Measurements from ENCODE around the gene ITSN2. TPM values are rescaled to one million over a fixed set of nuclear protein-coding genes. Genes with fewer than 3 reads are reported as not detected.
A peak's percentile ranks its signal among the peaks of the same experiment; 100 is the strongest.
"Not testable (repeated sequence)": the region's sequence is repeated elsewhere in the genome, so short reads cannot be mapped to it uniquely, and the experiment has no call there.

Gene ITSN2
- total RNA-seq = 10 to 100 TPM; 48.4 to 82.8 (median 54.0) TPM
- long read RNA-seq, donor 1, partial matches to known transcripts = 14 of 29 reads
- long read RNA-seq, donor 1, other reads (novel, unspliced or antisense) = 15 of 29 reads
- long read RNA-seq, donor 2, partial matches to known transcripts = 29 of 36 reads
- long read RNA-seq, donor 2, other reads (novel, unspliced or antisense) = 7 of 36 reads

DNA sequence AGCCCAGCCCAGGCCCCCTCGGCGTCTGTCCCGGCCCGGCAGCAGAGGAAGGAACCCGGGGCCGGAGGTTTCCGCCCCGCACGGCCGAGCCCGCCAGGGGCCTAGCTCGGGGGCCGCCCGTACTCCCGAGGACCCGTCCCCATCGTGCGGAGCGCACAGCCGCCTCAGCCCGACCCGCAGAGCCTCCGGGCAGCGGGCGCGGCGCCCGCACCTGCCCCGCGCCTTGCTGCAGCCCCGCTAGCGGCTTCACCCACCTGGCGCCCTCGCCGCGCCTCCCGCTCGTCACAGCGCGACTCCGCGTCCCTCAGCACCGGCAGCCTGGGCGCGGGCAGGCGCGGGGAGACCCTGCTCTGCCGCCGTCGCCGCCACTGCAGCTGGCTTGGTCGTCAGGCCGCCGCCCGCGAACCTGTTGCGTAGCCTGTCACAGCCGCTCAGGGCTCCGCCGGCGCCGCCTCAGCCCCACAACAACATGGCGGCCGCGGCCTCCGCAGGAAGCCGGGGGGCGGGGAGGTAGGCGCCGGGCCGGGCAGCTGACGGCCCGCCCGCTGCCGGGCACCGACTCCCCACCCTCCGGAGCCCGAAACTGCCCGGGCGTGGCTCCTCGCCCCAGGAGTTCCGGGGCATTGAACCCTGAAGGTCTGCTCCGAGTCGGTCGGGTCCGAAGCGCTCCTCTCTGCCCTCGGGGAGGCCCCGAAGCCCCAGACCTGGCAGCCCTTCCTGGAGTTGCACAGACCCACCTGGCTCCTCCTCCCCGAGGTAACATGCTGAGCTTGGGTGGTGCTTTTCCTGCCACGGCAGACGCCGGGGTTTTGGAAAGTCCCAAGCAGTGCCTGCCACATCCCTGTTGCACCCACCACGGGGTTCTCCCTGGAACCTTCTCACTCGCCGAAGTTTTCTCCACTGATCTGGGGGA is at the start of gene ITSN2:
TSS of gene ITSN2 (minus strand) at position 487 of the 913 bp plus-strand sequence. CDS start 32,454 bp downstream, outside the sequence.
- intact Hi-C loops (cut with DNase I, micrococcal nuclease) = no loop called here
- Histone ChIP-seq H3K9me3 (no peaks in the 10 kb centered on the region), H3K36me3 (ENCODE audit: low read depth) (no peaks in the 10 kb centered on the region), H3K4me1 (ENCODE audit: low read depth) (peaks cover 17% of the 10 kb centered on the region), H3K4me3 (peak within 1 kb of the TSS; percentile 98)
- DNase-seq (peak; percentile 88 to 91 (median 90)), ATAC-seq (peak; percentile 94)
- TF ChIP-seq CTCF (IDR thresholded peaks at IDR 0.05) = no peak

DNA sequence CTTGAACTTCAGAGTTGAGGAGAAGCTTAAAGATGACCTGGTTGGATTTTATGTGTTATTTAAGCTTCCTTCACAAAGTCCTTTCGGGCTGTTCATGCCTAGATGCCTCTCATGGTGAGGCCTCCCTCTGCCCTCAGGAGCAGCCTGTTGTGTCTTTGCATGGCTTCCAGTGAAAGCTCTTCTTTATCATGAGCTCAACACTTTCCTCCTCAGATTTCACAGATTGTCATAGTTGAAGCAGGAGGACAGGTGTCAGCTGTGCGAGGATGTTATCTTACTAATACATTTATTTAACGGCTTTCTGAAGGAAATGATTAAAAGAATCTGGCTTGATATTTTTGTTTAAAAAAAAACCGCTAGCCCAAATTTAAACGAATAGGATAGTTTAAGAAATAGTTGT is 48.8 kb upstream of the ITSN2 start:
- H3K4me3 ChIP-seq = no peak overlapping the region
- no peak for DNase-seq
- H3K36me3 ChIP-seq (ENCODE audit: low read depth) = no peaks in the 10 kb centered on the region
- TF ChIP-seq CTCF (IDR thresholded peaks at IDR 0.05) = no peak
- intact Hi-C loops (cut with DNase I, micrococcal nuclease) = loop anchor here in 1 of 2 donors (5.0 kb wide), 1 partner anchor 418 kb away; no protein-coding TSS in a partner anchor
- no peak for ATAC-seq
- no peaks in the 10 kb centered on the region for H3K9me3 ChIP-seq
- no peaks in the 10 kb centered on the region for H3K4me1 ChIP-seq (ENCODE audit: low read depth)

DNA sequence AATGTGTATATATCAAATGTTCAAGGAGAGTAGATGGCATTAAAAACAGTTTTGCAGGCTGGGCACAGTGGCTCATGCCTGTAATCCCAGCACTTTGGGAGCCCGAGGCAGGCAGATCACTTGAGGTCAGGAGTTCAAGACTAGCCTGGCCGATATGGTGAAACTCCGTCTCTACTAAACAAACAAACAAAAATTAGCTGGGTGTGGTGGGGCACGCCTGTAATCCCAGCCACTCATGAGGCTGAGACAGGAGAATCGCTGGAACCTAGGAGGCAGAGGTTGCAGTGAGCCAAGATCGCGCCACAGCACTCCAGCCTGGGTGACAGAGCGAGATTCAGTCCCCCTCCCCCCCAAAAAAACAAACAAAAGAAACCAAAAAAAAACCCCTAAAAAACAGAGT is 48.4 kb upstream of the ITSN2 start:
- H3K4me3 ChIP-seq, ATAC-seq: not testable (repeated sequence)

DNA sequence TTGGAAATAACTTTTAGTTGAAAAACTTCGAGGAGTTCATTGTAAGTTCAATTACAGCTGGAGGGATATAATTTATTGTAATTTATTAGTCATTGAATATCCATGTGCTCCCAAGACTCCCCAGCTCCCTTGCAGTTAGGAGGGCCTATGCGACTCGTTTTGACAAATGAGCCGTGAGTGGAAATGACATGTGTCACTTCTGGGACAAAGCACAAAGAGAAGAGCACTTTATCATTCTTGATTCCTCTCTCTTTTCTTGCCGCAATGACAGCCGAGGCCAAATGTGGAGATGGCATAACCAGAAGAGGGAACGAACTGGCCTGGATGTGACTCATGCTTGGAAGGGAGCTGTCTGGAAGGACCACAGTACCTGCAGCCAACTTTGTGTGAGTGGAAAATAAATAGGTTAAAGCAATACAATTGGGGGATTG is 44.2 kb upstream of the ITSN2 start:
- DNase-seq (no peak), ATAC-seq (no peak)
- no peak for TF ChIP-seq CTCF (IDR thresholded peaks at IDR 0.05)
- intact Hi-C loops (cut with DNase I, micrococcal nuclease) = no loop called here
- no peaks in the 10 kb centered on the region for H3K4me1 ChIP-seq (ENCODE audit: low read depth)
- no peak overlapping the region for H3K4me3 ChIP-seq
- no peaks in the 10 kb centered on the region for H3K9me3 ChIP-seq
- no peaks in the 10 kb centered on the region for H3K36me3 ChIP-seq (ENCODE audit: low read depth)

More for the DNA sequence above, 48.4 kb upstream of the ITSN2 start:
- peak in 1 of 3 donors; percentile 19 for DNase-seq
- not testable (repeated sequence) for H3K36me3 ChIP-seq (ENCODE audit: low read depth); H3K9me3 ChIP-seq; H3K4me1 ChIP-seq (ENCODE audit: low read depth)
- intact Hi-C loops (cut with DNase I, micrococcal nuclease) = loop anchor here in 1 of 2 donors (5.0 kb wide), 1 partner anchor 419 kb away; no protein-coding TSS in a partner anchor

DNA sequence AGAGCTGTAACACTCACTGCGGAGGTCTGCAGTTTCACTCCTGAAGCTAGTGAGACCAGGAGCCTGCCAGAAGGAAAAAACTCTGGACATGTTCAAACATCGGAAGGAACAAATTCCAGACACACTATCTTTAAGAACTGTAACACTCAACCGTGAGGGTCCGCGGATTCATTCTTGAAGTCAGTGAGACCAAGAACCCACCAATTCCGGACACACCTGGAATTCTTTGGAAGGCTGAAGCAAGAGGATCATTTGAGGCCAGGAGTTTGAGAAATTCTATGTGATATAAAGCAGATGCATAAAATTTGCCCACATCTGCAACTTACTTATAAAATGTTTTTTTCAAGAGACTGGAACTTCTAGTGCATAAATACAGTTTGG is 43.5 kb upstream of the ITSN2 start:
- TF ChIP-seq CTCF (IDR thresholded peaks at IDR 0.05) = no peak
- H3K36me3 ChIP-seq (ENCODE audit: low read depth) = no peaks in the 10 kb centered on the region
- intact Hi-C loops (cut with DNase I, micrococcal nuclease) = no loop called here
- no peak for DNase-seq
- H3K4me3 ChIP-seq = no peak overlapping the region
- H3K4me1 ChIP-seq (ENCODE audit: low read depth) = no peaks in the 10 kb centered on the region
- H3K9me3 ChIP-seq = no peaks in the 10 kb centered on the region
- no peak for ATAC-seq

Measured in mucosa of descending colon (tissue), 3 donors.